Karpas-422 (cell line): Measurements from ENCODE around the gene CDCP2. TPM values are rescaled to one million over a fixed set of nuclear protein-coding genes. Genes with fewer than 3 reads are reported as not detected.

Experiments
- DNase-seq: peaks from one replicate; pipeline ENCODE4 v3.0.0-alpha.2; 2015
- H2AFZ ChIP-seq: fragments of 200-600 bp; sonication (generic); 2 replicates; pipeline ENCODE4 v1.6.1; 2014; ENCODE audit warnings: antibody characterized with exemption, low read length, mixed read lengths
- H3K27ac ChIP-seq: fragments of 200-600 bp; sonication (generic); 2 replicates; pipeline ENCODE4 v1.5.1; 2014; ENCODE audit warnings: mild to moderate bottlenecking, low read length, moderate library complexity
- H3K27me3 ChIP-seq: fragments of 200-600 bp; sonication (generic); 2 replicates; pipeline ENCODE4 v1.6.1; 2014; ENCODE audit warnings: low read length, mixed read lengths
- H3K36me3 ChIP-seq: fragments of 200-600 bp; sonication (generic); 2 replicates; pipeline ENCODE4 v1.6.1; 2014; ENCODE audit warnings: low read length, mixed read lengths; ENCODE audit not compliant: insufficient read depth
- H3K4me1 ChIP-seq: fragments of 200-600 bp; sonication (generic); 2 replicates; pipeline ENCODE4 v1.6.1; 2014; ENCODE audit warnings: mild to moderate bottlenecking, low read length, mixed read lengths
- H3K4me2 ChIP-seq: fragments of 200-600 bp; sonication (generic); 2 replicates; pipeline ENCODE4 v1.6.1; 2014; ENCODE audit warnings: low read length, low read depth, mild to moderate bottlenecking; ENCODE audit not compliant: poor library complexity, severe bottlenecking
- H3K4me3 ChIP-seq: fragments of 200-600 bp; sonication (generic); 2 replicates; pipeline ENCODE4 v1.5.1; 2014; ENCODE audit warnings: mild to moderate bottlenecking, antibody characterized with exemption, low read length, mixed read lengths
- H3K79me2 ChIP-seq: fragments of 200-600 bp; sonication (generic); 2 replicates; pipeline ENCODE4 v1.6.1; 2014; ENCODE audit warnings: mild to moderate bottlenecking, low read length, mixed read lengths
- H3K9ac ChIP-seq: fragments of 200-600 bp; sonication (generic); 2 replicates; pipeline ENCODE4 v1.6.0; 2014; ENCODE audit warnings: low read length
- H3K9me2 ChIP-seq: fragments of 200-600 bp; sonication (generic), shearing (Covaris generic); replicated peaks from 2 replicates; pipeline ENCODE4 v1.6.0; 2014; ENCODE audit warnings: mild to moderate bottlenecking, low read length, moderate library complexity; ENCODE audit not compliant: insufficient read depth
- H3K9me3 ChIP-seq: fragments of 300-700, 200-600 bp; sonication (generic); 2 replicates; pipeline ENCODE4 v1.6.1; 2014; ENCODE audit warnings: low read length, mixed read lengths
- H4K20me1 ChIP-seq: fragments of 200-600 bp; sonication (generic); 2 replicates; pipeline ENCODE4 v1.6.1; 2014; ENCODE audit warnings: mild to moderate bottlenecking, antibody characterized with exemption, low read length, low read depth; ENCODE audit not compliant: insufficient read depth
- total RNA-seq: library from RNA; depleted of rRNA; stranded (reverse); fragments of >200 nt; shearing (Covaris generic); gene quantifications from 2 replicates; pipeline ENCODE4 v1.2.3, GENCODE V29; 2014; ENCODE audit warnings: low replicate concordance

The CDCP2 gene
- total RNA-seq, 1 experiment from 2014 or later: not detected

DNA sequence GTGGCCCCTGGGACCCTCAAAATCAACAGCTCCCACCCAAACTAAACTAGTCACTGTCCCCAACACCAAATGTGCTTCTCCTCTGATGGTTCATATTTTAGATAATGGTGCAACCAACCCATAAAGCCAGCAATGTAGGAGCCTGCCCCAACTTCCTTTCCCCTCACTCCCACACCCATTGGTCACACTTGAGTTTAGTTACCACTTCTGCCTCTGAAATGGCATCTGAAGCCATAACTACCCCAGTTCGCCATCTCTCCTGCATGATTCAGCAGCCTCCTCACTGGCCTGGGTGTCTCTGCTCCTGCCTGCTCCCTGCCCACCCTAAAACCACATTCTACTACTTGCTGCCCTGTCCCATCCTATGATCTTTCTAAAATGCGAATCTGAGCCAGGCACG is 3.4 kb upstream of the CDCP2 start:
- Histone ChIP-seq H3K79me2 (no peaks in the 10 kb centered on the region), H3K27ac (no peak overlapping the region), H2AFZ (no peak overlapping the region), H3K9me2 (no peaks in the 10 kb centered on the region), H3K4me3 (no peak overlapping the region), H3K9ac (no peak overlapping the region), H3K27me3 (no peaks in the 10 kb centered on the region), H3K4me1 (no peaks in the 10 kb centered on the region), H3K36me3 (no peaks in the 10 kb centered on the region), H4K20me1 (no peaks in the 10 kb centered on the region), H3K9me3 (no peaks in the 10 kb centered on the region), H3K4me2 (no peak overlapping the region)
- no peak for DNase-seq

DNA sequence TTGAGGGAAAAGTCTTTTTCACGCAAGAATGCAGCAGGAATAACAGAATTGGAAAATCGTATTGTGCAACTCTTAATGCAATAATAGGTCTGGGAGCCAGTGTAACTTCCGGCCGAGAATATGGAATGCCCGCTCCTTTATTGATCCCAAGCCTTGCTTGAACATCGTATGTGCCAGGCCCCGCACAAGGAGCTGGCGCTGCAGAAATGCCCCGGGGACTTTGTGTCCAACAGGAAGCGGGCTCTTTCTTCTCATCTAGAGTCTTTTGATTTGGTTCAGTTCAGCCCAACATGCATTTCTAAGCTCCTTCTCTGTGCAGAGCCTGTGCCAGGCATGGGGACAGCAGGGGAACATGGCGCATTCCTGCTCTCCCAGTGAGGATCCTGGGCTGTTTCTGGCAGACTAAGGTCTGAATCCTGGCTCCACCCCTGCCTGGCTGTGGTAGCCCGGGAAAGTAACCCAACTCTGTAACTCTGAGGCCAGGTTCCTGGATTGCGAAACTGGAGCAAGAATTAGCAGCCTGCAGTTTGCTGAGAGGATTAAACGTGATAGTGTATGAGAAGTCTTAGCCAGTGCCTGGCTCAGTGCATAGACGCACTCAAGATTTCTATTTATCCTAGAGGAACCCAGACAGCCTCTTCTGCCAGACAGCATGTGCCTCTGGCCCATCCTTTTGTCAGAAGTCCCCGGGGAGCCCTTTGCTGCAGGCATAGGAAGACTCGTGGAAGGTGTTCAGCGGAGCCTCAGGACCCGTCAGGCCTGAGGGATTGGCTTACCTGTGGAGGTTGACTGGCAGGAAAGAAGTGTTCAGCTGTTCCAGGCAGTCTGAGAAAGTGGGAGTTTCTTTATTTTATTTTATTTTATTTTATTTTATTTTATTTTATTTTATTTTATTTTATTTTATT is 987 bp upstream of the CDCP2 start:
- no peaks in the 10 kb centered on the region for H3K79me2 ChIP-seq
- H3K9me2 ChIP-seq: no peaks in the 10 kb centered on the region
- no peak for DNase-seq
- no peaks in the 10 kb centered on the region for H3K27me3 ChIP-seq
- H3K27ac ChIP-seq: no peak overlapping the region
- no peak overlapping the region for H2AFZ ChIP-seq
- no peaks in the 10 kb centered on the region for H4K20me1 ChIP-seq
- H3K4me3 ChIP-seq: no peak overlapping the region
- no peak overlapping the region for H3K9ac ChIP-seq
- H3K4me1 ChIP-seq: no peaks in the 10 kb centered on the region
- no peak overlapping the region for H3K4me2 ChIP-seq
- H3K9me3 ChIP-seq: no peaks in the 10 kb centered on the region
- H3K36me3 ChIP-seq: no peaks in the 10 kb centered on the region

DNA sequence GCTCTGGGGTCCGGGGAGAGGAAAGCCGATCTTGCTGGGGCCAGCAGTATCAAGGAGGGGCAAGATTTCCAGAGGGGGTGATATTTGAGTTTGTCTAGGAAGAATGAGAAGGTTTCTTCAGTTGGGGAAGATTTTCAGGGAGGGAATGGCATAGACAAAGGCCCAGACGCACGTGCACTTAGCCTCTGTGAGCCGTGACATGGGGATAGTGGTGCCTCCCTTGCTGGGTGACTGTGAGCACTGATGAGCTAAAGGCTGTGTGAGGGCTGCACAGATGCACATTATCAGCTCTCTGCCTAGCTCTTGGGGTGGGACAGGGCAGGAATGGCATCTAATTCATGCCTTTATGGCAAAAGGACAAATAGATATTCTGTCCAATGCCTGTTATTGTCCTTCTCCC is 1.8 kb downstream of the CDCP2 start:
- no peak overlapping the region for H3K4me3 ChIP-seq
- no peak overlapping the region for H3K27ac ChIP-seq
- no peaks in the 10 kb centered on the region for H4K20me1 ChIP-seq
- H3K4me2 ChIP-seq: no peak overlapping the region
- no peaks in the 10 kb centered on the region for H3K27me3 ChIP-seq
- H3K9me3 ChIP-seq: no peaks in the 10 kb centered on the region
- H2AFZ ChIP-seq: no peak overlapping the region
- no peaks in the 10 kb centered on the region for H3K4me1 ChIP-seq
- no peak overlapping the region for H3K9ac ChIP-seq
- no peaks in the 10 kb centered on the region for H3K79me2 ChIP-seq
- no peaks in the 10 kb centered on the region for H3K36me3 ChIP-seq
- no peak for DNase-seq
- H3K9me2 ChIP-seq: no peaks in the 10 kb centered on the region

DNA sequence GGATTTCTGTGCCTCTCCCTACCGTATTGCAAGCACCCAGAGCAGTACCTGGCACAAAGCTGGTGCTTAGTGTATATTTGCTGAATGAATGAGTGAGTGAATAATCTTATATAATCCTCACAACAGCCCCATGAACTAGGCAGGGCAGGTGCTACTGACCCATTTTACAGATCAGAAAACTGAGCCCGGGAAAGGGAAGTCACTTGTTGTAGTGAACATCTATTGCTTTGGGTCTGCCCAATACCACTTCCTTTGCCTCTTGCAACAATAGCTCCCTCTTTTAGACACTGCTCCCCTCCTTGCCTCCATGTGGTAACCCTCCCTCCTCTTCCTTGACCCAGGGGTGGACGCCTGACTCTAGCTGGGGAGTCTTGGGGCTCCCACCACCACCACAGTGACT is 3.1 kb downstream of the CDCP2 start:
- Histone ChIP-seq H3K36me3 (no peaks in the 10 kb centered on the region), H3K27me3 (no peaks in the 10 kb centered on the region), H2AFZ (no peak overlapping the region), H3K9me3 (no peaks in the 10 kb centered on the region), H3K9ac (no peak overlapping the region), H3K4me3 (no peak overlapping the region), H3K27ac (no peak overlapping the region), H3K9me2 (no peaks in the 10 kb centered on the region), H4K20me1 (no peaks in the 10 kb centered on the region), H3K4me1 (no peaks in the 10 kb centered on the region), H3K4me2 (no peak overlapping the region), H3K79me2 (no peaks in the 10 kb centered on the region)
- DNase-seq: no peak

DNA sequence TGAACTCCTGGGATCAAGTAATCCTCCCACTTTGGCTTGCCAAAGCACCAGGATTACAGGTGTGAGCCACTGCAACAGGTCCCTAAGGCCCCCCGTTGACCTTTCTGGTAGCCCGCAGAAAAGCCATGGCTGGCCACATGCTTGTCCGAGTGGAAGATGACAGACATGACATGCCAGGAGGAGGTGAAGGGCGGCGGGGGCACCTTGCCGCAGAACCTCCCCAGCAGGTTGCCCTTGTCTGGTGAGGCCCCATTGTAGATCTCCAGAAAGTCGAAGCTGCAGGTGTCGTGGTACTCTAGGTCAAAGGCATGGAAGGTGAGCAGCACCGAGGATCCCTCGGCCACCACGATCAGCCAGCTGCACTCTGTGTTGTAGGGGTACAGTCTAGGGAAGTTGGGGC is 8.4 kb downstream of the CDCP2 start:
- Histone ChIP-seq H3K9ac (no peak overlapping the region), H3K4me3 (no peak overlapping the region), H3K27me3 (no peaks in the 10 kb centered on the region), H3K9me3 (no peaks in the 10 kb centered on the region), H3K79me2 (no peaks in the 10 kb centered on the region), H3K4me2 (no peak overlapping the region), H3K27ac (no peak overlapping the region), H3K4me1 (no peaks in the 10 kb centered on the region), H4K20me1 (no peaks in the 10 kb centered on the region), H3K36me3 (no peaks in the 10 kb centered on the region), H3K9me2 (no peaks in the 10 kb centered on the region), H2AFZ (no peak overlapping the region)
- no peak for DNase-seq

DNA sequence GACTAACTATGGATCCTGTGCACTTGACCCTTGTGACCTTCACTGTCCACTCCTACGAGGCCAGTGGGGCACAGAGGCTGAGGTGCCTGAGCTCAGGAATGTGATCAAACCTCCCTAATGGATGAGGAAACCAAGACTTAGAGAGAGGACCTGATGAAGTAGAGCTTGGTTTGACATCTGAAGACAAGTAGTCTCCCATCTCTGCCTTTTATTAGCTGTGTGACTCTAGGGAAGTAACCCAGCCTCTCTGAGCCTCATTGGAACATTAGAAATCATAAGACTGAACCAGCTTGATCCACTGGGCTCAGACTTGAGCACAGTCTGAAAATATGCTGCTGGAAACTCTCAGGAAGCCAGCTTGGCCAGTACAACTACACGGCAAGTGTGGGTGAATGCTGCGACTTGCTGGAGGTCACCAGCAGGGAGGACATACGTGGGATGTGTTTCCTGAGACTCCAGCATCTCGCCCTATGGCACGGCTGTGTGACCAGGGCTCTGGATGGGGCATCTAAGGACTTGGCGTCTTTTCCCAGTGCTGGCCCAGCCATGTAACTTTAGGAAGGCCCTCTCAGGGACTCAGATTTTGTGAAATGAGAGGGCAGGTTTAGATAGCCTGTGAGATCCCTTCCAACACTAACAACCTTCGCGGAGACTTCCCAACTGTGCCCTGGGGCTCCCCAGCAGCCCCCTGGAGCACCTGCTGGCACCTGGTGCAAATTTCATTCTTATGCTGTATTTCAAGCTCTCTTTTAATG is 10.5 kb downstream of the CDCP2 start:
- Histone ChIP-seq H4K20me1 (no peaks in the 10 kb centered on the region), H3K9me3 (no peaks in the 10 kb centered on the region), H3K4me1 (no peaks in the 10 kb centered on the region), H3K9ac (no peak overlapping the region), H2AFZ (no peak overlapping the region), H3K9me2 (no peaks in the 10 kb centered on the region), H3K4me3 (no peak overlapping the region), H3K27me3 (no peaks in the 10 kb centered on the region), H3K79me2 (no peaks in the 10 kb centered on the region), H3K27ac (no peak overlapping the region), H3K4me2 (no peak overlapping the region), H3K36me3 (no peaks in the 10 kb centered on the region)
- DNase-seq: no peak

DNA sequence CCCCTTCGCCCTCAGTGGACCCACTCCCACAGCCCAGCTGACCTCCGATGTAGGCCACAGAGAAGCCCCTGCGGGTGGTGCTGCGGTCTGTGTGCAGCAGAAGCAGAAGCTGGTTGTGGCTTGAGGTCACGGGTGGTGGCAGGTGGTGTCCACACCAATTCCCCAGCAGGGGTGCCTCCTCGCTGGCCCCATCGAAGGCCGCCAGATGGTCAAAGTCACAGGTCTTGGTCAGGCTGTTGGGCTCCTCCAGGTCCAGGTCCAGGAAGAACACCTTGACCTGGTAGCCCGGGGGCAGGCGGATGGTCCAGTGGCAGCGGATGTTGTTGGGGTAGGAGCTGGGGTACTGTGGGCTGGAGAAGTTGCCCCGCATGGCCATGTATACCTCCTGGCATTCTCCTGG is 13.1 kb downstream of the CDCP2 start:
- Histone ChIP-seq H3K27ac (no peak overlapping the region), H3K4me1 (no peaks in the 10 kb centered on the region), H3K9me3 (no peaks in the 10 kb centered on the region), H3K4me3 (no peak overlapping the region), H4K20me1 (no peaks in the 10 kb centered on the region), H3K9me2 (no peaks in the 10 kb centered on the region), H3K36me3 (no peaks in the 10 kb centered on the region), H3K27me3 (no peaks in the 10 kb centered on the region), H2AFZ (no peak overlapping the region), H3K4me2 (no peak overlapping the region), H3K9ac (no peak overlapping the region), H3K79me2 (no peaks in the 10 kb centered on the region)
- DNase-seq: no peak

DNA sequence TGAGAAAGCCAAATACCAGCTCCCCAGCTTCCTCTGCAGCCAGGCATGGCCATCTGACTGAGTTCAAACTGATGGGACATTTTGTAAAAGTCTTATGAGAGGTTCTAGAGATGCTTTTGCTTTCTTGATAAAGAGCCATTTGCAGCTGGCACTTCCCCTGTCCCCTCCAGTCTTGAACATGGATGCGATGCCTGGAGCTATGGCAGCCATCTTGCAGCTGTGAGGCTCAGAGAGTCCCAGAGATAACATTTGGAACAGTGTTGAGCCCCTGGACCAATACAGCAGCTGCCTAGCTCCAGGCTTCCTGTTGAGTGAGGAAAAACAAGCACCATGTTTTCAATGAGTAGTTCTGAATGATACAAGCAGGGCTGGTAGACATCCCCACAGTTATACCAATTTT is 13.8 kb downstream of the CDCP2 start:
- Histone ChIP-seq H3K36me3 (no peaks in the 10 kb centered on the region), H3K9me3 (no peaks in the 10 kb centered on the region), H2AFZ (no peak overlapping the region), H3K4me1 (no peaks in the 10 kb centered on the region), H4K20me1 (no peaks in the 10 kb centered on the region), H3K27ac (no peak overlapping the region), H3K79me2 (no peaks in the 10 kb centered on the region), H3K9me2 (no peaks in the 10 kb centered on the region), H3K4me3 (no peak overlapping the region), H3K9ac (no peak overlapping the region), H3K4me2 (no peak overlapping the region), H3K27me3 (no peaks in the 10 kb centered on the region)
- no peak for DNase-seq
